SK-N-MC (cell line): ENCODE measurements around the gene SELP.

Experiments
- DNase-seq: peaks from one replicate; pipeline ENCODE4 v3.0.0-alpha.2; 2011; ENCODE audit warnings: low read depth, low spot score
- H3K27ac ChIP-seq: fragments of 200-600 bp; sonication (generic); 2 replicates; pipeline ENCODE4 v1.5.1; 2016; ENCODE audit warnings: mixed run types
- H3K36me3 ChIP-seq: fragments of 200-600 bp; sonication (generic); 2 replicates; pipeline ENCODE4 v1.6.1; 2017; ENCODE audit warnings: antibody characterized with exemption, low read length, mixed read lengths; ENCODE audit not compliant: insufficient read depth
- H3K4me3 ChIP-seq: fragments of 200-600 bp; sonication (generic); 2 replicates; pipeline ENCODE4 v1.5.1; 2016
- H3K9ac ChIP-seq: fragments of 200-600 bp; sonication (generic); 2 replicates; pipeline ENCODE4 v1.8.0; 2017; ENCODE audit warnings: mixed run types, mixed read lengths; ENCODE audit not compliant: insufficient read length
- H3K9me3 ChIP-seq: fragments of 200-600 bp; sonication (generic); 2 replicates; pipeline ENCODE4 v1.6.1; 2017; ENCODE audit warnings: low read depth, mild to moderate bottlenecking, antibody characterized with exemption, low read length, moderate library complexity, mixed read lengths
- EZH2 ChIP-seq: fragments of 200-600 bp; sonication (generic); IDR thresholded peaks from one replicate; pipeline ENCODE4 v1.6.1; 2017; ENCODE audit warnings: antibody characterized with exemption
- FOXP2 ChIP-seq: optimal IDR thresholded peaks from 2 replicates; pipeline ENCODE3; 2011; ENCODE audit warnings: mild to moderate bottlenecking, moderate library complexity; ENCODE audit not compliant: insufficient read depth; ENCODE audit errors: extremely low read length, control extremely low read depth
- POLR2AphosphoS5 ChIP-seq: IDR thresholded peaks from 2 replicates; pipeline ENCODE4 v1.6.1; 2012; ENCODE audit warnings: mild to moderate bottlenecking, low read depth, low read length, borderline replicate concordance

Gene SELP

GRCh38 chr1:169653873-169654272, 23.9 kb upstream of the SELP start:
- no peak overlapping the region for H3K9ac ChIP-seq
- no peak overlapping the region for H3K4me3 ChIP-seq
- no peak overlapping the region for H3K27ac ChIP-seq
- H3K36me3 ChIP-seq: no peaks in the 10 kb centered on the region
- TF ChIP-seq POLR2AphosphoS5: no peak
- no peak for TF ChIP-seq FOXP2
- no peak for TF ChIP-seq EZH2
- DNase-seq: no peak
- no peaks in the 10 kb centered on the region for H3K9me3 ChIP-seq

- Histone ChIP-seq H3K9ac (no peak overlapping the region), H3K9me3 (no peaks in the 10 kb centered on the region), H3K36me3 (no peaks in the 10 kb centered on the region), H3K27ac (no peak overlapping the region), H3K4me3 (no peak overlapping the region)
- TF ChIP-seq EZH2 (no peak), POLR2AphosphoS5 (no peak), FOXP2 (no peak)
- DNase-seq: no peak
Measured at GRCh38 chr1:169651035-169651434, 21.1 kb upstream of the SELP start.

- Histone ChIP-seq H3K9ac (no peak overlapping the region), H3K9me3 (no peaks in the 10 kb centered on the region), H3K36me3 (no peaks in the 10 kb centered on the region), H3K4me3 (no peak overlapping the region), H3K27ac (no peak overlapping the region)
- TF ChIP-seq POLR2AphosphoS5 (no peak), EZH2 (no peak), FOXP2 (no peak)
- DNase-seq: no peak
Measured at GRCh38 chr1:169650551-169650950, 20.6 kb upstream of the SELP start.

GRCh38 chr1:169648709-169649108, 18.8 kb upstream of the SELP start:
- H3K9me3 ChIP-seq: no peaks in the 10 kb centered on the region
- no peak overlapping the region for H3K4me3 ChIP-seq
- no peak overlapping the region for H3K9ac ChIP-seq
- H3K36me3 ChIP-seq: no peaks in the 10 kb centered on the region
- no peak overlapping the region for H3K27ac ChIP-seq
- TF ChIP-seq FOXP2 (no peak), POLR2AphosphoS5 (no peak), EZH2 (no peak)
- DNase-seq: no peak

GRCh38 chr1:169648187-169648586, 18.3 kb upstream of the SELP start:
- Histone ChIP-seq H3K4me3 (no peak overlapping the region), H3K27ac (no peak overlapping the region), H3K9me3 (no peaks in the 10 kb centered on the region), H3K36me3 (no peaks in the 10 kb centered on the region), H3K9ac (no peak overlapping the region)
- DNase-seq: no peak
- TF ChIP-seq EZH2 (no peak), FOXP2 (no peak)

GRCh38 chr1:169647512-169647911, 17.6 kb upstream of the SELP start:
- Histone ChIP-seq H3K9ac (no peak overlapping the region), H3K36me3 (no peaks in the 10 kb centered on the region), H3K4me3 (no peak overlapping the region), H3K9me3 (no peaks in the 10 kb centered on the region), H3K27ac (no peak overlapping the region)
- no peak for DNase-seq
- TF ChIP-seq FOXP2: no peak
- TF ChIP-seq EZH2: no peak

GRCh38 chr1:169644297-169644696, 14.4 kb upstream of the SELP start:
- no peak for TF ChIP-seq FOXP2
- TF ChIP-seq POLR2AphosphoS5: no peak
- TF ChIP-seq EZH2: no peak

GRCh38 chr1:169634877-169635276, 5.0 kb upstream of the SELP start:
- H3K9me3 ChIP-seq: no peaks in the 10 kb centered on the region

More at GRCh38 chr1:169644297-169644696, 14.4 kb upstream of the SELP start:
- Histone ChIP-seq H3K9ac (no peak overlapping the region), H3K4me3 (no peak overlapping the region), H3K27ac (no peak overlapping the region), H3K36me3 (no peaks in the 10 kb centered on the region), H3K9me3 (no peaks in the 10 kb centered on the region)
- DNase-seq: no peak

GRCh38 chr1:169634145-169634544, 4.2 kb upstream of the SELP start:
- DNase-seq: no peak
- Histone ChIP-seq H3K36me3 (no peaks in the 10 kb centered on the region), H3K4me3 (no peak overlapping the region), H3K27ac (no peak overlapping the region), H3K9me3 (no peaks in the 10 kb centered on the region), H3K9ac (no peak overlapping the region)
- TF ChIP-seq POLR2AphosphoS5: no peak
- TF ChIP-seq EZH2: no peak
- TF ChIP-seq FOXP2: no peak

More at GRCh38 chr1:169634877-169635276, 5.0 kb upstream of the SELP start:
- TF ChIP-seq FOXP2 (no peak), EZH2 (no peak), POLR2AphosphoS5 (no peak)
- Histone ChIP-seq H3K9ac (no peak overlapping the region), H3K27ac (no peak overlapping the region), H3K36me3 (no peaks in the 10 kb centered on the region), H3K4me3 (no peak overlapping the region)
- no peak for DNase-seq

- no peak overlapping the region for H3K9ac ChIP-seq
- H3K36me3 ChIP-seq: no peaks in the 10 kb centered on the region
- no peak overlapping the region for H3K4me3 ChIP-seq
- TF ChIP-seq POLR2AphosphoS5 (no peak), EZH2 (no peak), FOXP2 (no peak)
- no peak for DNase-seq
- H3K9me3 ChIP-seq: no peaks in the 10 kb centered on the region
- H3K27ac ChIP-seq: no peak overlapping the region
Measured at GRCh38 chr1:169631249-169631648, 1.3 kb upstream of the SELP start.
